Activated CD8-positive, alpha-beta T cell treated with anti-CD3 and anti-CD28 coated beads for 36 hours (primary cell): ENCODE measurements around the gene ATG101. TPM values are rescaled to one million over a fixed set of nuclear protein-coding genes. Genes with fewer than 3 reads are reported as not detected.
"Not testable (repeated sequence)": the region's sequence is repeated elsewhere in the genome, so short reads cannot be mapped to it uniquely, and the experiment has no call there.

Source experiments
- ATAC-seq: fragments of 200-7000 bp; cut with Tn5 transposase; one replicate; pipeline ENCODE4 v1.10.0; 2021; ENCODE audit warnings: mild to moderate bottlenecking, moderate library complexity
- CTCF ChIA-PET: fragments of 350-600 bp; sonication (Branson Sonifier 250); formaldehyde crosslinking; loops from one replicate; lab custom pipeline; 2021; ENCODE audit warnings: antibody characterized with exemption; lab: Charles Lee
- POLR2A ChIA-PET: fragments of 350-600 bp; sonication (Branson Sonifier 250); formaldehyde crosslinking; loops from one replicate; lab custom pipeline; 2021; ENCODE audit warnings: antibody characterized with exemption; lab: Charles Lee
- DNase-seq: peaks from one replicate; pipeline ENCODE4 v3.0.0-alpha.2; 2020
- H3K27ac Mint-ChIP-seq: one replicate; pipeline ENCODE4 v1.8.0; 2021; ENCODE audit warnings: mild to moderate bottlenecking, mixed read lengths
- H3K27me3 Mint-ChIP-seq: one replicate; pipeline ENCODE4 v1.8.0; 2021; ENCODE audit warnings: mixed read lengths
- H3K36me3 Mint-ChIP-seq: one replicate; pipeline ENCODE4 v1.8.0; 2021; ENCODE audit warnings: low read depth, mixed read lengths
- H3K4me1 Mint-ChIP-seq: one replicate; pipeline ENCODE4 v1.8.0; 2021; ENCODE audit warnings: low read depth, mixed read lengths
- H3K4me3 Mint-ChIP-seq: one replicate; pipeline ENCODE4 v1.8.0; 2021; ENCODE audit warnings: mild to moderate bottlenecking, moderate library complexity, mixed read lengths
- H3K9me3 Mint-ChIP-seq: one replicate; pipeline ENCODE4 v1.8.0; 2021; ENCODE audit warnings: mixed read lengths
- CTCF ChIP-seq: fragments of 200-600 bp; IDR thresholded peaks from one replicate; pipeline ENCODE4 v1.8.0; 2022; ENCODE audit warnings: antibody characterized with exemption, mild to moderate bottlenecking
- intact Hi-C: fragments of 100-400 bp; cut with micrococcal nuclease; formaldehyde crosslinking; loops from one replicate; pipeline ENCODE4 v1.10.0; 2022
- total RNA-seq, 2 experiments: library from RNA; stranded (reverse); gene quantifications; one replicate each; pipeline ENCODE4 v1.2.3, GENCODE V29; 2021

ATG101 gene
- total RNA-seq, 2 experiments from 2014 or later = 25.6 to 28.4 TPM

GRCh38 chr12:52091869-52092268, 22.1 kb downstream of the ATG101 start:
- no peak overlapping the region for H3K27ac Mint-ChIP-seq
- CTCF ChIA-PET = interaction anchor here (1.0 to 1.5 kb wide), 5 partner anchors 9 to 217 kb away, joined by 3 to 10 read pairs (median 3); no protein-coding TSS in a partner anchor
- H3K9me3 Mint-ChIP-seq = no peaks in the 10 kb centered on the region
- ATAC-seq (no peak), DNase-seq (no peak)
- no peaks in the 10 kb centered on the region for H3K36me3 Mint-ChIP-seq
- peaks cover 36% of the 10 kb centered on the region for H3K27me3 Mint-ChIP-seq
- intact Hi-C loops = no loop called here
- H3K4me1 Mint-ChIP-seq = no peaks in the 10 kb centered on the region
- POLR2A ChIA-PET = no interaction called here
- H3K4me3 Mint-ChIP-seq = no peak overlapping the region
- TF ChIP-seq CTCF = no peak

GRCh38 chr12:52093346-52093745, 23.6 kb downstream of the ATG101 start:
- CTCF ChIA-PET = interaction anchor here (1.1 to 1.4 kb wide), 3 partner anchors 10 to 27 kb away, joined by 3 to 4 read pairs (median 3); no protein-coding TSS in a partner anchor
- POLR2A ChIA-PET = no interaction called here
- TF ChIP-seq CTCF = no peak
- no peak for ATAC-seq
- intact Hi-C loops = no loop called here
- no peak overlapping the region for H3K4me3 Mint-ChIP-seq
- H3K27ac Mint-ChIP-seq = no peak overlapping the region
- peaks cover 34% of the 10 kb centered on the region for H3K27me3 Mint-ChIP-seq
- no peaks in the 10 kb centered on the region for H3K36me3 Mint-ChIP-seq
- H3K4me1 Mint-ChIP-seq = no peaks in the 10 kb centered on the region
- H3K9me3 Mint-ChIP-seq = no peaks in the 10 kb centered on the region
- DNase-seq = no peak

- H3K9me3 Mint-ChIP-seq = no peaks in the 10 kb centered on the region
- POLR2A ChIA-PET = no interaction called here
- peaks cover 21% of the 10 kb centered on the region for H3K27me3 Mint-ChIP-seq
- no peak for TF ChIP-seq CTCF
- H3K4me3 Mint-ChIP-seq = no peak overlapping the region
- H3K36me3 Mint-ChIP-seq = no peaks in the 10 kb centered on the region
- CTCF ChIA-PET = no interaction called here
- ATAC-seq (no peak), DNase-seq (no peak)
- no peak overlapping the region for H3K27ac Mint-ChIP-seq
- H3K4me1 Mint-ChIP-seq = no peaks in the 10 kb centered on the region
- intact Hi-C loops = no loop called here
Measured at GRCh38 chr12:52096332-52097044, 26.7 kb downstream of the ATG101 start.

- DNase-seq (no peak), ATAC-seq (peak; percentile 60)
- H3K36me3 Mint-ChIP-seq = no peaks in the 10 kb centered on the region
- H3K4me3 Mint-ChIP-seq = no peak overlapping the region
- no peaks in the 10 kb centered on the region for H3K4me1 Mint-ChIP-seq
- intact Hi-C loops = no loop called here
- no peaks in the 10 kb centered on the region for H3K9me3 Mint-ChIP-seq
- TF ChIP-seq CTCF = no peak
- no peak overlapping the region for H3K27ac Mint-ChIP-seq
- H3K27me3 Mint-ChIP-seq = peaks cover 21% of the 10 kb centered on the region
- ChIA-PET CTCF (no interaction called here), POLR2A (no interaction called here)
Measured at GRCh38 chr12:52097045-52097666, 27.4 kb downstream of the ATG101 start.

- CTCF ChIA-PET = interaction anchor here (1.1 kb wide), 1 partner anchor 11 kb away, joined by 3 read pairs; no protein-coding TSS in a partner anchor
- H3K4me1 Mint-ChIP-seq, H3K4me3 Mint-ChIP-seq, ATAC-seq, H3K27ac Mint-ChIP-seq, H3K36me3 Mint-ChIP-seq, POLR2A ChIA-PET, intact Hi-C loops, DNase-seq, H3K9me3 Mint-ChIP-seq: not testable (repeated sequence)
- H3K27me3 Mint-ChIP-seq = peaks cover 37% of the 10 kb centered on the region
Measured at GRCh38 chr12:52104431-52105089, 34.8 kb downstream of the ATG101 start.
